HepG2 (cell line): Measurements from ENCODE around the gene VEGFA. TPM values are rescaled to one million over a fixed set of nuclear protein-coding genes. Genes with fewer than 3 reads are reported as not detected.

Source experiments
- AGO1 ChIP-seq: fragments of 200-400 bp; formaldehyde crosslinking; IDR thresholded peaks from 2 replicates; pipeline ENCODE4 v1.6.1; 2017; ENCODE audit warnings: mild to moderate bottlenecking, low read depth, low read length, moderate library complexity; ENCODE audit not compliant: poor library complexity, severe bottlenecking
- FOXP4 ChIP-seq: sonication (generic); formaldehyde crosslinking; IDR thresholded peaks from 2 replicates; pipeline ENCODE4 v1.4.0; 2020; ENCODE audit warnings: missing genetic modification reagents
- GATA4 ChIP-seq: sonication (generic); IDR thresholded peaks from 2 replicates; pipeline ENCODE4 v1.6.1; 2016; ENCODE audit warnings: antibody characterized with exemption, low read depth, borderline replicate concordance
- GFI1 ChIP-seq: sonication (generic); formaldehyde crosslinking; IDR thresholded peaks from 2 replicates; pipeline ENCODE4 v1.5.0; 2020; ENCODE audit warnings: missing genetic modification reagents, mild to moderate bottlenecking, borderline replicate concordance
- HDAC2 ChIP-seq: sonication (generic); formaldehyde crosslinking; IDR thresholded peaks from 2 replicates; pipeline ENCODE4 v1.4.0; 2020; ENCODE audit warnings: missing genetic modification reagents
- NFIB ChIP-seq: sonication (generic); formaldehyde crosslinking; IDR thresholded peaks from 2 replicates; pipeline ENCODE4 v1.9.0; 2021; ENCODE audit warnings: missing genetic modification reagents, mild to moderate bottlenecking, borderline replicate concordance
- RAD51 ChIP-seq: fragments of 450-650 bp; IDR thresholded peaks from 2 replicates; pipeline ENCODE4 v1.6.1; 2016; ENCODE audit warnings: borderline replicate concordance
- REPIN1 ChIP-seq: sonication (generic); formaldehyde crosslinking; IDR thresholded peaks from 2 replicates; pipeline ENCODE4 v1.8.0; 2022; ENCODE audit warnings: missing genetic modification reagents, low read depth, mild to moderate bottlenecking, borderline replicate concordance
- RXRB ChIP-seq: IDR thresholded peaks from 2 replicates; pipeline ENCODE4 v1.6.1; 2016; ENCODE audit warnings: borderline replicate concordance, missing genetic modification reagents, missing compliant biosample characterization
- TCF12 ChIP-seq, 2 experiments: fragments of 450-650 bp in 1 of 2; sonication (generic) in 1 of 2; formaldehyde crosslinking in 1 of 2; IDR thresholded peaks; 2 replicates each; pipeline versions ENCODE4 v1.6.1 to v1.8.0; 2017 to 2022; ENCODE audit warnings: antibody characterized with exemption in 1 of 2, mild to moderate bottlenecking in 1 of 2, missing genetic modification reagents in 1 of 2, moderate library complexity in 1 of 2
- ZNF142 ChIP-seq: sonication (generic); formaldehyde crosslinking; IDR thresholded peaks from 2 replicates; pipeline ENCODE4 v1.4.0; 2020; ENCODE audit warnings: missing genetic modification reagents
- ZNF576 ChIP-seq: sonication (generic); formaldehyde crosslinking; IDR thresholded peaks from 2 replicates; pipeline ENCODE4 v1.4.0; 2020; ENCODE audit warnings: mild to moderate bottlenecking, missing genetic modification reagents
- ZNF605 ChIP-seq: sonication (generic); formaldehyde crosslinking; IDR thresholded peaks from 2 replicates; pipeline ENCODE4 v1.8.0; 2022; ENCODE audit warnings: mild to moderate bottlenecking, missing genetic modification reagents
- ZNF615 ChIP-seq: sonication (generic); formaldehyde crosslinking; IDR thresholded peaks from 2 replicates; pipeline ENCODE4 v1.5.0; 2020; ENCODE audit warnings: mild to moderate bottlenecking, missing genetic modification reagents, borderline replicate concordance
- polyA plus RNA-seq, 8 experiments: library from polyadenylated mRNA; depleted of rRNA in 3 of 8; stranded (reverse) in 7 of 8; unstranded in 1 of 8; fragments of >200 nt; fragmentation: Illumina TruSeq in 4 of 8; extraction: Trizol in 4 of 8; gene quantifications; 2 replicates each; pipeline versions ENCODE4 v1.2.1 to v1.2.3, GENCODE V29; 2011 to 2016; ENCODE audit warnings: low read depth in 4 of 8, missing spikeins in 1 of 8, mixed read lengths in 1 of 8; ENCODE audit not compliant: insufficient read depth in 1 of 8
- total RNA-seq, 5 experiments: library from RNA; depleted of rRNA; stranded (reverse); fragments of >200 nt; fragmentation: Illumina TruSeq; extraction: Trizol; gene quantifications; 2 replicates each; pipeline ENCODE4 v1.2.3, GENCODE V29; 2016; ENCODE audit warnings: low read depth in 1 of 5
- TF ChIP-seq, protein P1 (sequence below): sonication (generic); formaldehyde crosslinking; IDR thresholded peaks from 2 replicates; pipeline ENCODE4 v1.9.0; 2022; ENCODE audit warnings: low read depth, missing genetic modification reagents

VEGFA gene
- total and polyA plus RNA-seq, 2 of the 13 experiments (the other 11 are each of a cell fraction or from before 2014, with no cell fraction given): 68.1 to 629 TPM

DNA sequence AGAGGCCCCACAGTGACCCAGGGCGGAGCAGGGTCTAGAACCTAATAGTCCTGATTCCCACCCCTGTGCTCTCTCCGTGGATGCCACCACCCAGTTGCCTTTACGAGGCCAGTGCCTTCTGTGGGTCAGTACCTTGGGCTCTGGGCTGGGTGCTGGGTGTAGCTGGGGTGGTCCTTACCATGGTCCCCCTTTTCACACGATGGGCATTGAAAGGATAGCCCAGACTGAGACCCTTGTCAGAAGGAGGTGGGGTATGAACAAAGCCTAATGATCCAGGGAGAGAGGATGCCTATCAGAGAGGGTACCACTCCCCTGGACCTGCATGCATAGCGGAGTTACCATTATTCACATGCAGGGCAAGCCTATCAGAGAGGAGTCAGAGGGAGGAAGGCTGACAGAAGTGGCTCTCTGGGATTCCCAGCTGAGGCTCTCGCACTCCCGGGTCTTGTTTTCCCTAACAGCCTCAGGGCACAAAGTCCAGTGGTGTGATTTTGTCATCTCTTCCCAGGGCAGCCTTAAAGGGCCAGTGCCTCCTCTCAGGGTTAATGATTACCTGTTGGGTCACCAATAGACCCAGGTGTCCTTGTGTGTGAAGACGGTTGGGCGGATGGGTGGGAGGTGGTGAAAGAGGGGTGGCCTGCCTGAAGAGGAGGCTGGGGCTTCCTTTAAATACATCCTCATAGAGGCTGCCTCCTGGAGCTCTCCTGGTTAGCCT is 36.2 kb downstream of the VEGFA start (continued):
- TF ChIP-seq REPIN1 (CRISPR knock-in tag) (no peak; the same call in 1 of the 2 replicates), NFIB (no peak), RXRB (CRISPR knock-in tag) (peak; percentile 92), TCF12 (IDR thresholded peaks at IDR 0.05) (no peak), TCF12 (CRISPR knock-in tag; IDR thresholded peaks at IDR 0.05) (no peak), GFI1 (peak; percentile 97), AGO1 (no peak), ZNF615 (0 out of 2 replicates have a peak, but pooled peaks have one; percentile 32), FOXP4 (CRISPR knock-in tag) (peak; percentile 90), RAD51 (no peak), GATA4 (no peak; the same call in 1 of the 2 replicates), ZNF576 (CRISPR knock-in tag) (no peak), HDAC2 (CRISPR knock-in tag) (peak; percentile 94), ZNF605 (CRISPR knock-in tag) (peak; percentile 51; the same call in 1 of the 2 replicates), ZNF142 (CRISPR knock-in tag) (no peak)
- TF ChIP-seq, protein P1, sequence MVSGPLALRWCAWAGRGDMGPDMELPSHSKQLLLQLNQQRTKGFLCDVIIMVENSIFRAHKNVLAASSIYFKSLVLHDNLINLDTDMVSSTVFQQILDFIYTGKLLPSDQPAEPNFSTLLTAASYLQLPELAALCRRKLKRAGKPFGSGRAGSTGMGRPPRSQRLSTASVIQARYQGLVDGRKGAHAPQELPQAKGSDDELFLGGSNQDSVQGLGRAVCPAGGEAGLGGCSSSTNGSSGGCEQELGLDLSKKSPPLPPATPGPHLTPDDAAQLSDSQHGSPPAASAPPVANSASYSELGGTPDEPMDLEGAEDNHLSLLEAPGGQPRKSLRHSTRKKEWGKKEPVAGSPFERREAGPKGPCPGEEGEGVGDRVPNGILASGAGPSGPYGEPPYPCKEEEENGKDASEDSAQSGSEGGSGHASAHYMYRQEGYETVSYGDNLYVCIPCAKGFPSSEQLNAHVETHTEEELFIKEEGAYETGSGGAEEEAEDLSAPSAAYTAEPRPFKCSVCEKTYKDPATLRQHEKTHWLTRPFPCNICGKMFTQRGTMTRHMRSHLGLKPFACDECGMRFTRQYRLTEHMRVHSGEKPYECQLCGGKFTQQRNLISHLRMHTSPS: no peak; the same call in 1 of the 2 replicates
